Measurements from ENCODE around the gene GATAD2A.
A peak's percentile ranks its signal among the peaks of the same experiment; 100 is the strongest.
"Not testable (repeated sequence)": the region's sequence is repeated elsewhere in the genome, so short reads cannot be mapped to it uniquely, and the experiment has no call there.

Gene GATAD2A

GRCh38 chr19:19471682-19472081 is 66.2 kb downstream of the GATAD2A start:
- Histone ChIP-seq H3K27me3 (ENCODE audit: insufficient read depth, low read length) (no peaks in the 10 kb centered on the region), H3K4ac (ENCODE audit: low read depth, low read length) (peak overlapping the region; percentile 15), H3K79me1 (ENCODE audit: low read length) (no peaks in the 10 kb centered on the region), H3K9me3 (ENCODE audit: insufficient read depth, low read depth, low read length) (peaks cover 7% of the 10 kb centered on the region), H3K36me3 (ENCODE audit: control insufficient read depth in 1 of 2, insufficient read depth in 2 of 2, low read length in 2 of 2) (peaks cover 35 to 42% of the 10 kb centered on the region in 2 experiments), H2AK5ac (ENCODE audit: low read length) (no peak overlapping the region), H2BK12ac (ENCODE audit: low read length) (no peak overlapping the region), H2BK5ac (ENCODE audit: low read depth, low read length, poor library complexity) (no peak overlapping the region), H3K4me2 (ENCODE audit: low read length) (no peak overlapping the region), H3K27ac (ENCODE audit: low read depth, low read length) (no peak overlapping the region), H2BK120ac (ENCODE audit: insufficient read depth, low read length, poor library complexity) (no peak overlapping the region), H2AFZ (ENCODE audit: insufficient read depth, low read length, poor library complexity) (no peak overlapping the region), H4K8ac (ENCODE audit: low read depth, low read length) (no peak overlapping the region), H3K14ac (ENCODE audit: low read length) (no peak overlapping the region), H4K91ac (ENCODE audit: low read depth, low read length) (no peak overlapping the region), H3K18ac (ENCODE audit: low read length) (no peak overlapping the region), H3K4me3 (ENCODE audit: low read depth, low read length) (no peak overlapping the region), H3K79me2 (ENCODE audit: control insufficient read depth, insufficient read depth, low read length, poor library complexity) (peaks cover 3% of the 10 kb centered on the region), H3K9ac (ENCODE audit: low read length) (no peak overlapping the region), H3K4me1 (ENCODE audit: control insufficient read depth in 1 of 2, insufficient read depth in 2 of 2, low read length in 2 of 2) (peaks cover 0 to 5% of the 10 kb centered on the region in 2 experiments), H3K23ac (ENCODE audit: low read length) (no peak overlapping the region), H4K12ac (ENCODE audit: low read depth, low read length) (no peak overlapping the region)
- no CpG with 5 or more reads among the region's 6 CpGs for WGBS (ENCODE audit: extremely low coverage, insufficient coverage, insufficient read length)
- DNase-seq, result no peak

- H2BK12ac ChIP-seq (ENCODE audit: low read length); H3K4me3 ChIP-seq (ENCODE audit: low read depth, low read length); H3K27ac ChIP-seq (ENCODE audit: low read depth, low read length); H4K91ac ChIP-seq (ENCODE audit: low read depth, low read length); H3K79me1 ChIP-seq (ENCODE audit: low read length); H3K4ac ChIP-seq (ENCODE audit: low read depth, low read length); H2BK120ac ChIP-seq (ENCODE audit: insufficient read depth, low read length, poor library complexity); H3K9ac ChIP-seq (ENCODE audit: low read length); H3K23ac ChIP-seq (ENCODE audit: low read length); H3K9me3 ChIP-seq (ENCODE audit: insufficient read depth, low read depth, low read length); H3K79me2 ChIP-seq (ENCODE audit: control insufficient read depth, insufficient read depth, low read length, poor library complexity); H2AK5ac ChIP-seq (ENCODE audit: low read length); H3K4me1 ChIP-seq (ENCODE audit: control insufficient read depth in 1 of 2, insufficient read depth in 2 of 2, low read length in 2 of 2); H3K14ac ChIP-seq (ENCODE audit: low read length); H3K4me2 ChIP-seq (ENCODE audit: low read length); DNase-seq; H4K8ac ChIP-seq (ENCODE audit: low read depth, low read length); H3K27me3 ChIP-seq (ENCODE audit: insufficient read depth, low read length); H4K12ac ChIP-seq (ENCODE audit: low read depth, low read length); H2AFZ ChIP-seq (ENCODE audit: insufficient read depth, low read length, poor library complexity); H3K18ac ChIP-seq (ENCODE audit: low read length); H2BK5ac ChIP-seq (ENCODE audit: low read depth, low read length, poor library complexity): not testable (repeated sequence)
- no CpG with 5 or more reads among the region's 5 CpGs for WGBS (ENCODE audit: extremely low coverage, insufficient coverage, insufficient read length)
- peaks cover 32 to 39% of the 10 kb centered on the region in 2 experiments for H3K36me3 ChIP-seq (ENCODE audit: control insufficient read depth in 1 of 2, insufficient read depth in 2 of 2, low read length in 2 of 2)
Observed at GRCh38 chr19:19472106-19472505, 66.6 kb downstream of the GATAD2A start.

GRCh38 chr19:19475015-19475765 is 69.7 kb downstream of the GATAD2A start:
- no peak overlapping the region for H3K4me3 ChIP-seq (ENCODE audit: low read depth, low read length)
- H2BK12ac ChIP-seq (ENCODE audit: low read length), result no peak overlapping the region
- H3K9ac ChIP-seq (ENCODE audit: low read length), result no peak overlapping the region
- H4K12ac ChIP-seq (ENCODE audit: low read depth, low read length), result no peak overlapping the region
- no peak overlapping the region for H3K27ac ChIP-seq (ENCODE audit: low read depth, low read length)
- H3K27me3 ChIP-seq (ENCODE audit: insufficient read depth, low read length), result no peaks in the 10 kb centered on the region
- H3K36me3 ChIP-seq (ENCODE audit: control insufficient read depth in 1 of 2, insufficient read depth in 2 of 2, low read length in 2 of 2), result peaks cover 26 to 39% of the 10 kb centered on the region in 2 experiments
- WGBS (ENCODE audit: extremely low coverage, insufficient coverage, insufficient read length), result no CpG with 5 or more reads among the region's 21 CpGs
- H3K4ac ChIP-seq (ENCODE audit: low read depth, low read length), result peak overlapping the region; percentile 9
- no peak overlapping the region for H4K8ac ChIP-seq (ENCODE audit: low read depth, low read length)
- peak; percentile 81 to 83 for DNase-seq
- H2AK5ac ChIP-seq (ENCODE audit: low read length), result no peak overlapping the region
- no peak overlapping the region for H2BK120ac ChIP-seq (ENCODE audit: insufficient read depth, low read length, poor library complexity)
- no peak overlapping the region for H3K14ac ChIP-seq (ENCODE audit: low read length)
- H3K4me2 ChIP-seq (ENCODE audit: low read length), result no peak overlapping the region
- H3K4me1 ChIP-seq (ENCODE audit: control insufficient read depth in 1 of 2, insufficient read depth in 2 of 2, low read length in 2 of 2), result peaks cover 0 to 5% of the 10 kb centered on the region in 2 experiments
- peak overlapping the region; percentile 1 for H3K18ac ChIP-seq (ENCODE audit: low read length)
- H4K91ac ChIP-seq (ENCODE audit: low read depth, low read length), result no peak overlapping the region
- no peak overlapping the region for H3K23ac ChIP-seq (ENCODE audit: low read length)
- H3K79me2 ChIP-seq (ENCODE audit: control insufficient read depth, insufficient read depth, low read length, poor library complexity), result peaks cover 7% of the 10 kb centered on the region
- no peak overlapping the region for H2BK5ac ChIP-seq (ENCODE audit: low read depth, low read length, poor library complexity)
- no peaks in the 10 kb centered on the region for H3K79me1 ChIP-seq (ENCODE audit: low read length)
- H3K9me3 ChIP-seq (ENCODE audit: insufficient read depth, low read depth, low read length), result peaks cover 2% of the 10 kb centered on the region
- H2AFZ ChIP-seq (ENCODE audit: insufficient read depth, low read length, poor library complexity), result no peak overlapping the region

- H3K9ac ChIP-seq (ENCODE audit: low read length), result no peak overlapping the region
- no peak overlapping the region for H3K4me3 ChIP-seq (ENCODE audit: low read depth, low read length)
- WGBS (ENCODE audit: extremely low coverage, insufficient coverage, insufficient read length), result no CpG with 5 or more reads among the region's 19 CpGs
- DNase-seq, result peak; percentile 30 to 43
- H2BK12ac ChIP-seq (ENCODE audit: low read length), result no peak overlapping the region
- H3K36me3 ChIP-seq (ENCODE audit: control insufficient read depth in 1 of 2, insufficient read depth in 2 of 2, low read length in 2 of 2), result peaks cover 33 to 48% of the 10 kb centered on the region in 2 experiments
- H3K9me3 ChIP-seq (ENCODE audit: insufficient read depth, low read depth, low read length), result peaks cover 2% of the 10 kb centered on the region
- H2BK5ac ChIP-seq (ENCODE audit: low read depth, low read length, poor library complexity), result no peak overlapping the region
- H2AK5ac ChIP-seq (ENCODE audit: low read length), result no peak overlapping the region
- H3K23ac ChIP-seq (ENCODE audit: low read length), result no peak overlapping the region
- H3K4me1 ChIP-seq (ENCODE audit: control insufficient read depth in 1 of 2, insufficient read depth in 2 of 2, low read length in 2 of 2), result peaks cover 0 to 5% of the 10 kb centered on the region in 2 experiments
- no peak overlapping the region for H4K12ac ChIP-seq (ENCODE audit: low read depth, low read length)
- H2BK120ac ChIP-seq (ENCODE audit: insufficient read depth, low read length, poor library complexity), result no peak overlapping the region
- H3K79me1 ChIP-seq (ENCODE audit: low read length), result no peaks in the 10 kb centered on the region
- H4K91ac ChIP-seq (ENCODE audit: low read depth, low read length), result no peak overlapping the region
- no peak overlapping the region for H2AFZ ChIP-seq (ENCODE audit: insufficient read depth, low read length, poor library complexity)
- no peak overlapping the region for H3K4me2 ChIP-seq (ENCODE audit: low read length)
- H3K14ac ChIP-seq (ENCODE audit: low read length), result no peak overlapping the region
- H3K79me2 ChIP-seq (ENCODE audit: control insufficient read depth, insufficient read depth, low read length, poor library complexity), result peaks cover 7% of the 10 kb centered on the region
- H4K8ac ChIP-seq (ENCODE audit: low read depth, low read length), result no peak overlapping the region
- no peak overlapping the region for H3K18ac ChIP-seq (ENCODE audit: low read length)
- no peak overlapping the region for H3K27ac ChIP-seq (ENCODE audit: low read depth, low read length)
- no peaks in the 10 kb centered on the region for H3K27me3 ChIP-seq (ENCODE audit: insufficient read depth, low read length)
- peak overlapping the region; percentile 78 for H3K4ac ChIP-seq (ENCODE audit: low read depth, low read length)
Observed at GRCh38 chr19:19475849-19476828, 70.7 kb downstream of the GATAD2A start.

Measured in trophoblast cell (in vitro differentiated cells and primary cell).